Thymus (tissue), 11 donors: ENCODE data around the gene SYAP1. TPM values are rescaled to one million over a fixed set of nuclear protein-coding genes. Genes with fewer than 3 reads are reported as not detected.
"Not testable (repeated sequence)": the region's sequence is repeated elsewhere in the genome, so short reads cannot be mapped to it uniquely, and the experiment has no call there.

ENCODE experiments used
- DNase-seq, 9 donors: peaks; one replicate each; pipeline ENCODE4 v3.0.0-alpha.2; 2013; ENCODE audit warnings: low spot score in 9 of 9, low read depth in 6 of 9, missing footprints in 1 of 9
- H3K27ac ChIP-seq, 2 donors: one replicate each; pipeline ENCODE4 v1.5.1; 2013; ENCODE audit warnings: control low read depth in 1 of 2, low read depth in 1 of 2, low read length in 1 of 2, mild to moderate bottlenecking in 1 of 2, moderate library complexity in 1 of 2
- H3K27me3 ChIP-seq, 2 donors: one replicate each; pipeline ENCODE4 v1.5.1; 2013; ENCODE audit warnings: low read length in 1 of 2; ENCODE audit not compliant: control insufficient read depth in 2 of 2, insufficient read depth in 1 of 2
- H3K36me3 ChIP-seq, 2 donors: one replicate each; pipeline ENCODE4 v1.5.1; 2013; ENCODE audit warnings: low read length in 1 of 2, mild to moderate bottlenecking in 1 of 2, moderate library complexity in 1 of 2; ENCODE audit not compliant: control insufficient read depth in 2 of 2, insufficient read depth in 2 of 2
- H3K4me1 ChIP-seq, 2 donors: one replicate each; pipeline ENCODE4 v1.5.1; 2013; ENCODE audit warnings: low read length in 2 of 2; ENCODE audit not compliant: control insufficient read depth in 2 of 2, insufficient read depth in 2 of 2
- H3K4me3 ChIP-seq, 2 donors: one replicate each; pipeline ENCODE4 v1.5.1; 2013; ENCODE audit warnings: low read length in 2 of 2, control low read depth in 1 of 2, mild to moderate bottlenecking in 1 of 2
- H3K9me3 ChIP-seq, 2 donors: one replicate each; pipeline ENCODE4 v1.5.1; 2013; ENCODE audit warnings: low read length in 1 of 2, mild to moderate bottlenecking in 1 of 2; ENCODE audit not compliant: control insufficient read depth in 2 of 2, insufficient read depth in 1 of 2
- WGBS: extraction: QIAGEN DNeasy Blood & Tissue Kit; methylation state at CpG from one replicate; pipeline ENCODE4 v1.1.7; 2013; 5-methylcytosine and 5-hydroxymethylcytosine counted together
- polyA plus RNA-seq: library from polyadenylated mRNA; stranded (reverse); fragments of 200-250 nt; gene quantifications from one replicate; pipeline ENCODE4 v1.2.3, GENCODE V29; 2013
- total RNA-seq: library from RNA; stranded (reverse); fragments of 120-200 nt; gene quantifications from one replicate; pipeline ENCODE4 v1.2.4, GENCODE V29; 2013
- donor health status: healthy.

SYAP1 gene
- total and polyA plus RNA-seq, 2 donors, result 12.9 to 18.2 TPM

DNA sequence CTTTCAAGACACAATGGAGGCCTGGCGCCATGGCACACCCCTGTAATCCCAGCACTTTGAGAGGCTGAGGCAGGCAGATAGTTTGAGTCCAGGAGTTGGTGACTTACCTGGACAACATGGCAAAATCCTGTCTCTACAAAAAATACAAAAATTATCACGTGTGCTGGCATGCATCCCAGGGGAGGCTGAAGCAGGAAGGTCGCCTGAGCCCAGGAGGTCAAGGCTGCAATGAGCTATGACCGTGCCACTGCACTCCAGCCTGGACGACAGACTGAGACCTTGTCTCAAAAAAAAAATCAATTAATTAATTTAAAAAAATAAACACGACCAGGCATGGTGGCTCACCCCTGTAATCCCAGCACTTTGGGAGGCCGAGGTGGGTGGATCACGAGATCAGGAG, 4.9 kb upstream of the SYAP1 start:
- Histone ChIP-seq H3K9me3 (no peaks in the 10 kb centered on the region), H3K4me1 (peaks cover 0 to 4% of the 10 kb centered on the region in 2 donors), H3K36me3 (no peaks in the 10 kb centered on the region), H3K27ac (no peak overlapping the region), H3K27me3 (peaks cover 0 to 32% of the 10 kb centered on the region in 2 donors), H3K4me3 (no peak overlapping the region)
- no peak for DNase-seq
- 96% methylated on average over 8 of the region's 8 CpGs for WGBS

DNA sequence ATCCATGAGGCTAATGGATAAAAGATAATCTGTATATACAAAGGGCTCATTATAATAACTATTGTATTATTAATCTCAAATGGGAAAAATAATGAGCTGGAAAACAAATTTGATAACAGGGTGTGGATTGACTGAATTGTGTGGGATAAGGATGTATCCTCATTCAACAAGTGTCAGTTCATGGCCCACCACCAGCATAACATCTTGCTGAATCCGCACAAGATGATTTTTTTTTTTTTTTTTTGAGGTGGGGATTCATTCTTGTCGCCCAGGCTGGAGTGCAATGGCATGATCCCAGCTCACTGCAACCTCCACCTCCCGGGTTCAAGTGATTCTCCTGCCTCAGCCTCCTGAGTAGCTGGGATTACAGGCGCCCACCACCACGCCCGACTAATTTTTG, 3.8 kb upstream of the SYAP1 start:
- WGBS, result 93% methylated on average over 2 of the region's 6 CpGs
- not testable (repeated sequence) for H3K4me3 ChIP-seq, H3K36me3 ChIP-seq, H3K9me3 ChIP-seq, H3K27ac ChIP-seq, DNase-seq
- Histone ChIP-seq H3K27me3 (peaks cover 0 to 37% of the 10 kb centered on the region in 2 donors), H3K4me1 (peaks cover 0 to 10% of the 10 kb centered on the region in 2 donors)

DNA sequence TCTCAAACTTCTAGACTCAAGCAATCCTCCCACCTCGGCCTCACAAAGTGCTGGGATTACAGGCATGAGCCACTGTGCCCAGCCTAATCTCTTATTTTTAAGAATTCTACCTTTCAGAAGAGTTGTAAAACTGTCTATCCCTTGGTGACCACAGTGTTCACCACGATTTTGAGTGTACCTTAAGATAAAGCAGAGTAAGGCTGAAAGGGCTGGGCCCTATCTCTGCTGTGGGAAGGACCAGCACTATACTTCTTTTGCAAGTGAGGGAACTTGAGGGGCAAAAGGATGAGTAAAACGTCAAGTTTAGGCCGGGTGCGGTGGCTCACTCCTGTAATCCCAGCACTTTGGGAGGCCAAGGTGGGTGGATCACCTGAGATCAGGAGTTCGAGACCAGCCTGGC, 3.0 kb upstream of the SYAP1 start:
- H3K4me3 ChIP-seq, H3K9me3 ChIP-seq, H3K36me3 ChIP-seq, H3K27ac ChIP-seq, DNase-seq: not testable (repeated sequence)
- Histone ChIP-seq H3K27me3 (peaks cover 0 to 33% of the 10 kb centered on the region in 2 donors), H3K4me1 (peaks cover 3 to 12% of the 10 kb centered on the region in 2 donors)
- WGBS, result 91% methylated on average over 6 of the region's 6 CpGs

DNA sequence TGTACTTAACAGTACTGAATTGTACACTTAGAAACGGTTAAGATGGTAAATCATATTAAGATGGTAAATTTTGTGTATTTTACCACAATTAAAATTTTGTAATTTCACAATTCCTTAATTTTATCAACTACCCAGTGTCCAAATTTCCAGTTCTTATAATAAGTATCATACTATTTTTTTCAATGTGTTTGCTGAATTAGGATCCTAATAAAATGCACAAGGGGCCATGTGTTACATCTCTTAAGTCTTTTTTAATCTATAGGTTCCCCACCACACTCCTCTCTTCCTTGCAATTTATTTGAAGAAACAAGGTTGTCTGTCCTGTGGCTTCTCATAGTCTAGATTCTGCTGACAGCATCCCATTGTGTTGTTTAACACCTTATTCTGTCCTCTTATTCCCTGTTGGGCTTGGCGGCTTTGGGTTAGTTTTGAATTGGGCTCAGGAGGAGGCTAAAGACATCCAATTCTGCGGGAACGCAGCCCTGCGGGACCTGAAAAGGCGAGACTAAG, 533 bp upstream of the SYAP1 start:
- no peaks in the 10 kb centered on the region for H3K9me3 ChIP-seq
- H3K4me1 ChIP-seq, result peaks cover 3 to 8% of the 10 kb centered on the region in 2 donors
- H3K27ac ChIP-seq, result peak overlapping the region; percentile 89 to 96
- peaks cover 0 to 14% of the 10 kb centered on the region in 2 donors for H3K27me3 ChIP-seq
- peak overlapping the region; percentile 61 to 89 for H3K4me3 ChIP-seq
- WGBS, result 17% methylated on average over 6 of the region's 6 CpGs
- H3K36me3 ChIP-seq, result no peaks in the 10 kb centered on the region
- DNase-seq, result peak in 2 of 9 donors; percentile 8 to 37

DNA sequence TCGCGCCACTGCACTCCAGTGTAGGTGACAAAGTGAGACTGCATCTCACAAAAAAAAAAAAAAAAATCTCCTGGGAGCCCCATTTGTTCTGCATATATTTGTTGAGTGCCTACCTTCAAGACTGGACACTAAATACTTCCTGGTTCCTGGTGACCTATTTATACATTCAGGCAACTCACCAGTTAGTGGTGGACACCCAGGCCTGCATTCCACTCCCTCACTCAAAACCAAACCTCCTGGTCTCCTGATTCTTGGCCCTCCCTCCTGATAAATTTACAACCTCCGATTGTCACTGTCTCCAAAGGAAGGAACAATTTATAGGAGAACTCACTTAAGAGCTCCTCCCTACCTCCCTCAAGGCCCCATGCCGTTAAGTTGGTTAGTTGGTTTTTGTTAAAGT, 3.1 kb downstream of the SYAP1 start:
- DNase-seq, result no peak
- WGBS, result 95% methylated on average over 4 of the region's 4 CpGs
- no peak overlapping the region for H3K4me3 ChIP-seq
- H3K36me3 ChIP-seq, result no peaks in the 10 kb centered on the region
- peaks cover 0 to 9% of the 10 kb centered on the region in 2 donors for H3K27me3 ChIP-seq
- no peaks in the 10 kb centered on the region for H3K9me3 ChIP-seq
- no peak overlapping the region for H3K27ac ChIP-seq
- H3K4me1 ChIP-seq, result peaks cover 3 to 8% of the 10 kb centered on the region in 2 donors

DNA sequence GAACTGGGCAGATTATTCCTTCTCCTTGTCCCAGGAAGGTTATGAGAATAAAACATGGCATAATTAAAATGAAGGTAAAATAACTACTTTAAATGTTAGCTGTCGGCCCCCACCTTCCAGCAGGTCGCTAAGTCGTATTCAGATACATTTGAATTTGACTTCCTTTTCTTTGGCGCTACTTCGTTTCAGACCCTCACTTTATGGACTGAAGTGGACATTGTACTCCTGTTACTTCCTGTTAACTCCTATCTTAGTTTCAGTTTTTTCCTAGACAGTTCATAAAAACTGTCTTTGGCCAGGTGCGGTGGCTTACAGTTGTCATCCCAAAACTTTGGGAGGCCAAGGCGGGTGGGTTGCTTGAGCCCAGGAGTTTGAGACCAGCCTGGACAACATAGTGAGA, 5.7 kb downstream of the SYAP1 start:
- no peak overlapping the region for H3K4me3 ChIP-seq
- H3K27ac ChIP-seq, result no peak overlapping the region
- no peaks in the 10 kb centered on the region for H3K9me3 ChIP-seq
- no peaks in the 10 kb centered on the region for H3K27me3 ChIP-seq
- H3K36me3 ChIP-seq, result no peaks in the 10 kb centered on the region
- no peak for DNase-seq
- 96% methylated on average over 7 of the region's 7 CpGs for WGBS
- H3K4me1 ChIP-seq, result peaks cover 3 to 7% of the 10 kb centered on the region in 2 donors

DNA sequence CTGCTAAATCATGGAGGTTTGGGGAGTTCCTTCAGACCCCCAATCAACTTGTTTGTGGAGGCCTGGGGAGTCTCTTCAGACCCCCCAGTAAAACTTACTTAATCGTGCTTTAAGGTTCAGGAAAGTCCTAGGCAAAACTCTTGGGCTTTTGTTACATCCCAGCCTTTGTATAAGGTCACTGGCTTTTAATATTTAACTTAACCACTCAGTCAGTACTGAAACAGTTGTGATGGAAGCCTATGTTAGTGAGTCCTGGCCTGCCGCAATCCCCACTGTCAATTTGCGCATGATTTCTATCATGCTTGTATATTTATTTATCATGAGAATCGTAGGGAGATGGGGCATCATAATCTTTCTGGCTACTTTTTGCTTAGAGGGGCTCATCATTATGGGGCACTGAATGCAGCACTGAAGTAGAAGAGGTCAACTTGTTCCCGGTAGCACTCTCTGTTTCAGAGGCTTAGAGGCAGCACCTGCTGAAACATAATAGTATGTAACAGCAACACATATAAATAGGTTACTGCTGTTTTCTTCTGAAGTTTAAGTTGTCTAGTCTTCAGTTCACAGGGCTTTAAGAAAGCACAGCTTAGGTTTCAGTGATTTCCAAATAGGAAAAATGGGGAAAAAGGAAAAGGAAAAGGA, 7.1 kb downstream of the SYAP1 start:
- not testable (repeated sequence) for H3K4me1 ChIP-seq, H3K9me3 ChIP-seq, H3K4me3 ChIP-seq, H3K27ac ChIP-seq, H3K36me3 ChIP-seq, H3K27me3 ChIP-seq, DNase-seq
- WGBS, result 98% methylated on average over 5 of the region's 5 CpGs

DNA sequence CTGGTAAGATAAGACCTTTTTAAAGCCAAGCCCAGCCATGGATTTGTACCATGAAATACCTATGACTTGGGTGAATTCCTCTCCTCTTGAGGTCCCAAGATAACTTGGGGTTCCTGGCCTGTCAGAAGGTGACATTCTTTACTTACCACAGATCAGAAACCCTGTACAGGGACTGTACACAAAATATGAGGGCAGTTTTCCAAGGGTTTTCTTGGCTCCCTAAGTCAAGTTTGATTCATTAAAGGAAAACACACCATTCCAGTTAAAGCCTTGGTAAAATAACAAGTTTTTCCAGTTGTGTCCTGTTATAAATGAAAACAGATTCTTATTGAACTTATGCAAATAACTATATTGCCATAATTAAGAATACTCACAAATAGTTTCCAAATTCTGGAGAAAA, 8.2 kb downstream of the SYAP1 start:
- Histone ChIP-seq H3K27me3 (no peaks in the 10 kb centered on the region), H3K4me1 (no peaks in the 10 kb centered on the region), H3K4me3 (no peak overlapping the region), H3K9me3 (no peaks in the 10 kb centered on the region), H3K36me3 (no peaks in the 10 kb centered on the region), H3K27ac (no peak overlapping the region)
- DNase-seq, result no peak

DNA sequence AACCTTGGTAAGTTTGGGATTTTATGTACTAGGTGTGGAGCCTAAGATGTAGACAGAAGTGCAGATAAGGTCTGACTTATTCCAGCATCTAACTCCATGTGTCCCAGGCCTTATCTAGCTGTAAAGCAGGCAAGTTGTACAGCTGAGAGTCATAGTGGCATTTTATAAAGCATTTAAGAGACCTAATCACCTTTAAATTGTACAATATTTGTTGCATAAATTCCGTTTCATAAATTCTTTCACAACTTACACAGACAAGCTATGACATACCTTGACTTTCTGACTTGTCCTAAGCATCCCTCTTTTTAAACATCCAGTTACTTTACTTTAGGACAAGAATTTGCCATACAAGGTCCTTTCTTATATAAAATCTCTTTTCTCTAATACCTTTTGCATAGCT, 11.0 kb downstream of the SYAP1 start:
- 100% methylated on average over 1 of the region's 1 CpG for WGBS
- Histone ChIP-seq H3K9me3 (no peaks in the 10 kb centered on the region), H3K36me3 (no peaks in the 10 kb centered on the region), H3K4me3 (no peak overlapping the region), H3K27me3 (no peaks in the 10 kb centered on the region), H3K27ac (no peak overlapping the region), H3K4me1 (no peaks in the 10 kb centered on the region)
- DNase-seq, result no peak
